GM12892 (cell line): ENCODE measurements around the gene FARP1.

Source experiments
- POLR2A ChIP-seq: IDR thresholded peaks from 2 replicates; pipeline ENCODE4 v1.6.1; 2011; ENCODE audit warnings: low read depth, low read length, control low read depth
- POLR2AphosphoS5 ChIP-seq: IDR thresholded peaks from 2 replicates; pipeline ENCODE4 v1.6.1; 2011; ENCODE audit warnings: low read depth, low read length, control low read depth
- TAF1 ChIP-seq: IDR thresholded peaks from 2 replicates; pipeline ENCODE4 v1.6.1; 2011; ENCODE audit warnings: low read depth, mild to moderate bottlenecking, control low read depth, low read length, borderline replicate concordance

DNA sequence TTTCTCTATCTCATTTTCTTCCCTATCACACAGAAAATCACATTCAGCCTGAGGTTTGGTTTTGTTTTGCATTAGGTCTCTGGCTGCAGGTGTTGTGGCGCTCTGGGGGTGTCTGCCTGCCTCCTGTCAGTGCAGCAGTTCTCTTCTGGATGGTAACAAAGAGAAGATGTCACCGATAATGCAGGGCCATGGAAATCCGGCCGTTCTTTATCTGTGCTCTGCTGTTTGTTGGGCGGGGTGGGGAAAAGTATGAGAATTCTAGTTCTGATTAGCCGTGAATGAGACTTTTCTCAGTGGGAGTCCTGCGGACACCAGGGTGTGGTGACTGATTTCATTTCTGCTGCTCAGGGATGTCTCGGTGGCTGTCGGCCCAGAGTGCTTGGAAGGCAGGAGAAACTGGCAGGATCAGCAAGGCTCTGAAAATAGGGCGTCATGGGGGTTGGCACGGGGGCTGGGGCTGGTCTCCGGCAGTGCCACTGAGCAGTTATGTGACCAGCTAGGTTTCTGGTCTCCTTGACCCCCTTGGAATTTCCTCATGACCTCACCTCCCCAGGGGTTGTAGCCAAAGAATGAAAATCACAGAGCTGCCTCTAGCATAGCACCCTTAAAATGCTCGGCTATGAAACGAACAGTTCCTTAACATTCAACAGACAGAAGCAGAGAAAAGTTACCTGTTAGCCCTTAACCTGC is 29.2 kb downstream of the FARP1 start:
- no peak for TF ChIP-seq TAF1
- no peak for TF ChIP-seq POLR2A
- TF ChIP-seq POLR2AphosphoS5 = no peak
